Measurements from ENCODE around the gene TP73. TPM values are rescaled to one million over a fixed set of nuclear protein-coding genes. Genes with fewer than 3 reads are reported as not detected.

TP73 gene
- total and polyA plus RNA-seq, 7 donors: under 0.01 to 0.13 (median 0.01) TPM; not detected in 4

DNA sequence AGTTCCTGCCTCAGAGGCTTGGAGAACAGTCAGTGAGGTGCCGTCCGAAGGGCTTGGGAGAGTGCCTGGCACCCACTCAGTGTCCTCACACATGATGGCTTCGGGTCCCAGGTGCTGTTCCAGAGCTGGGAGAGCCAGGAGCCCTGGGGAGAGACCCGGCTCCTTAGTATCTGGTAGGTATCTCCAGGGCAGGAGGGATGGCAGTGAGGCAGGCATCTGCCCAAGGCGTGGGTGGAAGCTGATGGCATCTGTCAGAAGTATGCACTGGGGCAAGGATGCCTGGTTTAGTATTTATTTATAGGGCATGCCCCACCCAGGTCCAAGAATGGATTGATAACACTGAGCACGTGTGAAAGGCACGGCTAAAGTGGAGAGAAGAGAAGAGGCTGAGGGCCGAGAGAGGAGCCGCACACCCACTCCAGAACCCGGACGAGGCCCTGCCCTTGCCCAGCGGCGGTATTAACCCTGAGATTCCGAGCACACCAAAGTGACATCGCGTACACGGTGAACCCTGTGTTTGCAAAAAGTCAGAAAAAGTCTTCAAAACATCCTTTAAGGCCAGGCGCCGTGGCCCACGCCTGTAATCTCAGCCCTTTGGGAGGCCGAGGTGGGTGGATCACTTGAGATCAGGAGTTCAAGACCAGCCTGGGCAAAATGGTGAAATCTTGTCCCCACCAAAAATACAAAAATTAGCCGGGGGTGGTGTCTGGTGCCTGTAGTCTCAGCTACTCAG, 2.4 kb downstream of the TP73 start:
- intact Hi-C loops (cut with DNase I): no loop called here
- ATAC-seq: no peak
- Histone ChIP-seq H3K27me3 (ENCODE audit: insufficient read depth in 3 of 3, low read length in 2 of 3) (peaks cover 0 to 56% (median 32%) of the 10 kb centered on the region in 3 donors), H3K4me3 (no peak overlapping the region), H3K9me3 (no peaks in the 10 kb centered on the region), H3K36me3 (ENCODE audit: insufficient read depth in 1 of 2, low read depth in 1 of 2) (no peaks in the 10 kb centered on the region), H3K27ac (no peak overlapping the region), H3K4me1 (no peaks in the 10 kb centered on the region)
- 83 to 86% (median 84%) methylated on average over 22 of the region's 22 CpGs for WGBS, 3 donors
- no peak for DNase-seq
- TF ChIP-seq, protein P1, sequence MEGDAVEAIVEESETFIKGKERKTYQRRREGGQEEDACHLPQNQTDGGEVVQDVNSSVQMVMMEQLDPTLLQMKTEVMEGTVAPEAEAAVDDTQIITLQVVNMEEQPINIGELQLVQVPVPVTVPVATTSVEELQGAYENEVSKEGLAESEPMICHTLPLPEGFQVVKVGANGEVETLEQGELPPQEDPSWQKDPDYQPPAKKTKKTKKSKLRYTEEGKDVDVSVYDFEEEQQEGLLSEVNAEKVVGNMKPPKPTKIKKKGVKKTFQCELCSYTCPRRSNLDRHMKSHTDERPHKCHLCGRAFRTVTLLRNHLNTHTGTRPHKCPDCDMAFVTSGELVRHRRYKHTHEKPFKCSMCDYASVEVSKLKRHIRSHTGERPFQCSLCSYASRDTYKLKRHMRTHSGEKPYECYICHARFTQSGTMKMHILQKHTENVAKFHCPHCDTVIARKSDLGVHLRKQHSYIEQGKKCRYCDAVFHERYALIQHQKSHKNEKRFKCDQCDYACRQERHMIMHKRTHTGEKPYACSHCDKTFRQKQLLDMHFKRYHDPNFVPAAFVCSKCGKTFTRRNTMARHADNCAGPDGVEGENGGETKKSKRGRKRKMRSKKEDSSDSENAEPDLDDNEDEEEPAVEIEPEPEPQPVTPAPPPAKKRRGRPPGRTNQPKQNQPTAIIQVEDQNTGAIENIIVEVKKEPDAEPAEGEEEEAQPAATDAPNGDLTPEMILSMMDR (IDR thresholded peaks at IDR 0.05): no peak

DNA sequence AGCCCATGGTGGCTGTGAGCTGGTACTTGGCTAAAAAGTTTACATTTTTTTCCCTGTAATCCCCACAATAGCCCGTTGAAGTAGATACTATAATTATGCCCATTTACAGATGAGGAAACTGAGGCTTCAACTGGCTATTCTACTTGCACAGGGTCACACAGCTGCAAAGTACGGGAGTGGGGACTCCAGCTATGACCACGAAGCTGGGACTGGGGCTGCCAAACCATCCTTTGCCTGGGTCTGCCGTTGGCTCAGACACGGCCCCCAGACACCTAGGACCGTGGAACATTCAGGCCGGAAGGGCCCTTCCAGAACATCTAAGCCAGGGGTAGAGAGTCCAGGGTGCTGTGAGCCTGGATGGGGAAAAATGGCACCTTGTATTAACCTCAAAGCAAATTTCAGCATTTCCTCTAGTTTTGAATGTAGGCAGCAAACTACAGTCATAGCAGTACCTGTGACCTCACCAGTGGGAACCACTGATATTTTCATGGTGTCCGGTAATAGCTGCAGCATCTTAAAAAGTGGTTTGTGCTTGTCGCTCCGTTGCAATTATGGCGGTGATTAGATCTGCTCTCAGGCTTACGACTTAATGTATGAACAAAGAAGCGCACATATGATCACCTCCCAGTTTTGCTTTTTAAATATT, 4.3 kb downstream of the TP73 start:
- no peaks in the 10 kb centered on the region for H3K36me3 ChIP-seq (ENCODE audit: insufficient read depth in 1 of 2, low read depth in 1 of 2)
- H3K4me1 ChIP-seq: no peaks in the 10 kb centered on the region
- no peaks in the 10 kb centered on the region for H3K9me3 ChIP-seq
- intact Hi-C loops (cut with DNase I): no loop called here
- no peak overlapping the region for H3K4me3 ChIP-seq
- TF ChIP-seq, protein P1 (IDR thresholded peaks at IDR 0.05): no peak
- 83 to 87% (median 84%) methylated on average over 13 of the region's 13 CpGs for WGBS, 3 donors
- DNase-seq (no peak), ATAC-seq (no peak)
- no peak overlapping the region for H3K27ac ChIP-seq
- H3K27me3 ChIP-seq (ENCODE audit: insufficient read depth in 3 of 3, low read length in 2 of 3): peaks cover 0 to 42% (median 19%) of the 10 kb centered on the region in 3 donors

- H3K4me1 ChIP-seq: no peaks in the 10 kb centered on the region
- no peaks in the 10 kb centered on the region for H3K9me3 ChIP-seq
- ATAC-seq (no peak), DNase-seq (no peak)
- intact Hi-C loops (cut with DNase I): no loop called here
- 63 to 71% (median 65%) methylated on average over 6 of the region's 6 CpGs for WGBS, 3 donors
- no peak overlapping the region for H3K27ac ChIP-seq
- H3K4me3 ChIP-seq: no peak overlapping the region
- peaks cover 0 to 37% (median 14%) of the 10 kb centered on the region in 3 donors for H3K27me3 ChIP-seq (ENCODE audit: insufficient read depth in 3 of 3, low read length in 2 of 3)
- no peaks in the 10 kb centered on the region for H3K36me3 ChIP-seq (ENCODE audit: insufficient read depth in 1 of 2, low read depth in 1 of 2)
- TF ChIP-seq, protein P1 (IDR thresholded peaks at IDR 0.05): no peak
Observed at GRCh38 chr1:3657096-3657475, 4.8 kb downstream of the TP73 start.

DNA sequence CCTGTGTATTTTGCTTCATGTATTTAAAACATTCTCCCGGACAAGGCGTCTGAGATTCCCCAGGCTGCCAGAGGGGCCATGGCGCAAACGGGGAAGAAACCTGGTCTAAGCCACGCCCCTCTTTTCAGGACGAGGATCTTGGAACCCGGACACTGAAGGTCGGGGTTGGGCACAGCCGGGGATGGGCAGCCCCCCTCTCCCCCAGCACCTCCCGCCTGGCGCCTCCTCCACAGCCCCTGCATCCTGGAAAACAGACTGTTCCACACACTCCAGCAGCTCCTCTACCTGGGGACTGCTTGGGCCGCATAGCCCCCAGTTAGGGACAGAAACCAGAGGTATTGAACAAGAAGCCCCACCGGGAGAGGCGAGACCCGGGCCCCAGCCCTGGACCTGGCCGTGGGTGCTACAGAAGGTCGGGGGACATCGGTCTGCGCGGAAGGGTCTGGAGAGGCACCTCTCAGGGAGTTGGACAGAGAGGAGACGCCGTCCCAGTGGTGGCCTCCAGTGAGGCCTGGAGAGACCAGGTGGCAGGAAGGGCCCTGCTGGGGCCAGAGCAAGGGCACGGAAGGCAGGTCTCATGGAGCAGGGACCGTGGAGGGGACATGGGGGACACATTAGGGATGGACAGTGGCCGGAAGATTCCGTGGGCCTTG, 5.4 kb downstream of the TP73 start:
- Histone ChIP-seq H3K4me1 (no peaks in the 10 kb centered on the region), H3K27me3 (ENCODE audit: insufficient read depth in 3 of 3, low read length in 2 of 3) (peaks cover 0 to 31% (median 10%) of the 10 kb centered on the region in 3 donors), H3K9me3 (no peaks in the 10 kb centered on the region), H3K36me3 (ENCODE audit: insufficient read depth in 1 of 2, low read depth in 1 of 2) (no peaks in the 10 kb centered on the region), H3K4me3 (no peak overlapping the region), H3K27ac (no peak overlapping the region)
- ATAC-seq (peak in 1 of 4 donors; percentile 13), DNase-seq (no peak)
- TF ChIP-seq, protein P1 (IDR thresholded peaks at IDR 0.05): no peak
- 78 to 81% (median 81%) methylated on average over 26 of the region's 26 CpGs for WGBS, 3 donors
- intact Hi-C loops (cut with DNase I): no loop called here

All from psoas muscle (tissue), 8 donors.